ENCODE data around the gene CEP192. TPM values are rescaled to one million over a fixed set of nuclear protein-coding genes. Genes with fewer than 3 reads are reported as not detected.

The CEP192 gene
- total and polyA plus RNA-seq, 2 of the 13 experiments (the other 11 are each of a cell fraction or from before 2014, with no cell fraction given): 15.3 to 24.7 TPM

DNA sequence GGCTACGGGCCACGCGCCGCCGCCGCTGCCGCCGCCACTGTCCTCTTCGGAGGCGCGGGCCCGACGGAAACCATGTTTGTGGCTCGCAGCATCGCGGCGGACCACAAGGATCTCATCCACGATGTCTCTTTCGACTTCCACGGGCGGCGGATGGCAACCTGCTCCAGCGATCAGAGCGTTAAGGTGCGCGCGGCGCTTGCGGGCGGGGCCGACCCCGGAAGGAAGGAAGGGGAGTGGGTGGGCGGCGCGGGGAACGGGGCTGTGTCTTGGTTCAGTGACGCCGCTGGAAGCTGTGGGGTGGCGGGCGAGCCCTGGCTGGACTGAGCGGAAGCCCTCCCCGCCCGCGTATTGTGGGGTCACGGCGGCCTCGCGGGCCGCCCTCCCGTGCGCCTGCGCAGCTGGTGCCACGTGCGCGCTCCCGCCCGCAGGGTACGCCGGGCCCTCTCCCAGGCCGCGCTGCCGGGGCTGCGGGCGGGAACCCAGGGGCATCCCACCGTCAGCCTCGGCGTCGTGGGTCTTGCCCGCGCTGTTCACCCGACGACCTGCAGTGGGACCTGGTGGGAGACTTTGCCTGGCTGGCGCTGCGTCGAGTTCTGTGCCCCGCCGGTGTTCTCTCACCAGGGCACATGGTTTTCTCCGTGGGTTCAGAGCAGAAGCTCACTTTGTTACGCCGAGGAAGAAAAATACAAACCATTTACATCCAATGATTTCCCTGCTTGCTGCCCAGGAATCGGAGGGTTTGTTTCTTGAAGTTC, 42.9 kb upstream of the CEP192 start (continued):
- TF ChIP-seq GPN1 (CRISPR knock-in tag; IDR thresholded peaks at IDR 0.05; ENCODE audit: borderline replicate concordance): 0 out of 2 replicates have a peak, but pooled peaks have one; percentile 66
- TF ChIP-seq ZFYVE20 (CRISPR knock-in tag; IDR thresholded peaks at IDR 0.05; ENCODE audit: borderline replicate concordance, low read depth): peak; percentile 96
- TF ChIP-seq RFX3 (CRISPR knock-in tag; IDR thresholded peaks at IDR 0.05): no peak
- TF ChIP-seq ZMYM2 (CRISPR knock-in tag; IDR thresholded peaks at IDR 0.05): peak; percentile 59; the same call in 1 of the 2 replicates
- TF ChIP-seq, protein P1, sequence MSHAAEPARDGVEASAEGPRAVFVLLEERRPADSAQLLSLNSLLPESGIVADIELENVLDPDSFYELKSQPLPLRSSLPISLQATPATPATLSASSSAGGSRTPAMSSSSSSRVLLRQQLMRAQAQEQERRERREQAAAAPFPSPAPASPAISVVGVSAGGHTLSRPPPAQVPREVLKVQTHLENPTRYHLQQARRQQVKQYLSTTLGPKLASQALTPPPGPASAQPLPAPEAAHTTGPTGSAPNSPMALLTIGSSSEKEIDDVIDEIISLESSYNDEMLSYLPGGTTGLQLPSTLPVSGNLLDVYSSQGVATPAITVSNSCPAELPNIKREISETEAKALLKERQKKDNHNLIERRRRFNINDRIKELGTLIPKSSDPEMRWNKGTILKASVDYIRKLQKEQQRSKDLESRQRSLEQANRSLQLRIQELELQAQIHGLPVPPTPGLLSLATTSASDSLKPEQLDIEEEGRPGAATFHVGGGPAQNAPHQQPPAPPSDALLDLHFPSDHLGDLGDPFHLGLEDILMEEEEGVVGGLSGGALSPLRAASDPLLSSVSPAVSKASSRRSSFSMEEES (CRISPR knock-in tag; IDR thresholded peaks at IDR 0.05): peak; percentile 39
- TF ChIP-seq, protein P2, sequence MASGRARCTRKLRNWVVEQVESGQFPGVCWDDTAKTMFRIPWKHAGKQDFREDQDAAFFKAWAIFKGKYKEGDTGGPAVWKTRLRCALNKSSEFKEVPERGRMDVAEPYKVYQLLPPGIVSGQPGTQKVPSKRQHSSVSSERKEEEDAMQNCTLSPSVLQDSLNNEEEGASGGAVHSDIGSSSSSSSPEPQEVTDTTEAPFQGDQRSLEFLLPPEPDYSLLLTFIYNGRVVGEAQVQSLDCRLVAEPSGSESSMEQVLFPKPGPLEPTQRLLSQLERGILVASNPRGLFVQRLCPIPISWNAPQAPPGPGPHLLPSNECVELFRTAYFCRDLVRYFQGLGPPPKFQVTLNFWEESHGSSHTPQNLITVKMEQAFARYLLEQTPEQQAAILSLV (CRISPR knock-in tag; IDR thresholded peaks at IDR 0.05; ENCODE audit: borderline replicate concordance): peak; percentile 91; the same call in 1 of the 2 replicates
- 0 out of 2 replicates have a peak, but pooled peaks have one; percentile 65 for TF ChIP-seq KLF13 (CRISPR knock-in tag; IDR thresholded peaks at IDR 0.05)
- peak; percentile 68 for TF ChIP-seq POLR2AphosphoS5 (IDR thresholded peaks at IDR 0.05; ENCODE audit: low read depth, low read length)
- peak; percentile 82 for TF ChIP-seq ERF (CRISPR knock-in tag; IDR thresholded peaks at IDR 0.05)
- TF ChIP-seq FOXK1 (CRISPR knock-in tag; IDR thresholded peaks at IDR 0.05; ENCODE audit: borderline replicate concordance, low read depth): peak; percentile 47; the same call in 1 of the 2 replicates
- no peak for TF ChIP-seq SOX13 (IDR thresholded peaks at IDR 0.05)
- TF ChIP-seq SOX13 (CRISPR knock-in tag; conservative IDR thresholded peaks at IDR 0.05 in 1 of 2, IDR thresholded peaks at IDR 0.05 in 1 of 2): peak in 1 of 2 experiments; percentile 30; a peak in 1 of 4 replicates
- no peak; the same call in none of the 2 replicates for TF ChIP-seq ZMYM3 (CRISPR knock-in tag; IDR thresholded peaks at IDR 0.05)
- TF ChIP-seq, protein P3, sequence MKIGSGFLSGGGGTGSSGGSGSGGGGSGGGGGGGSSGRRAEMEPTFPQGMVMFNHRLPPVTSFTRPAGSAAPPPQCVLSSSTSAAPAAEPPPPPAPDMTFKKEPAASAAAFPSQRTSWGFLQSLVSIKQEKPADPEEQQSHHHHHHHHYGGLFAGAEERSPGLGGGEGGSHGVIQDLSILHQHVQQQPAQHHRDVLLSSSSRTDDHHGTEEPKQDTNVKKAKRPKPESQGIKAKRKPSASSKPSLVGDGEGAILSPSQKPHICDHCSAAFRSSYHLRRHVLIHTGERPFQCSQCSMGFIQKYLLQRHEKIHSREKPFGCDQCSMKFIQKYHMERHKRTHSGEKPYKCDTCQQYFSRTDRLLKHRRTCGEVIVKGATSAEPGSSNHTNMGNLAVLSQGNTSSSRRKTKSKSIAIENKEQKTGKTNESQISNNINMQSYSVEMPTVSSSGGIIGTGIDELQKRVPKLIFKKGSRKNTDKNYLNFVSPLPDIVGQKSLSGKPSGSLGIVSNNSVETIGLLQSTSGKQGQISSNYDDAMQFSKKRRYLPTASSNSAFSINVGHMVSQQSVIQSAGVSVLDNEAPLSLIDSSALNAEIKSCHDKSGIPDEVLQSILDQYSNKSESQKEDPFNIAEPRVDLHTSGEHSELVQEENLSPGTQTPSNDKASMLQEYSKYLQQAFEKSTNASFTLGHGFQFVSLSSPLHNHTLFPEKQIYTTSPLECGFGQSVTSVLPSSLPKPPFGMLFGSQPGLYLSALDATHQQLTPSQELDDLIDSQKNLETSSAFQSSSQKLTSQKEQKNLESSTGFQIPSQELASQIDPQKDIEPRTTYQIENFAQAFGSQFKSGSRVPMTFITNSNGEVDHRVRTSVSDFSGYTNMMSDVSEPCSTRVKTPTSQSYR (CRISPR knock-in tag; IDR thresholded peaks at IDR 0.05; ENCODE audit: borderline replicate concordance): peak; percentile 20; the same call in 1 of the 2 replicates
- TF ChIP-seq ATAD3A (CRISPR knock-in tag; IDR thresholded peaks at IDR 0.05): no peak
- TF ChIP-seq HES4 (CRISPR knock-in tag; IDR thresholded peaks at IDR 0.05; ENCODE audit: borderline replicate concordance): peak; percentile 99
- peak; percentile 90 for TF ChIP-seq ZNF891 (CRISPR knock-in tag; IDR thresholded peaks at IDR 0.05)
- TF ChIP-seq, protein P4, sequence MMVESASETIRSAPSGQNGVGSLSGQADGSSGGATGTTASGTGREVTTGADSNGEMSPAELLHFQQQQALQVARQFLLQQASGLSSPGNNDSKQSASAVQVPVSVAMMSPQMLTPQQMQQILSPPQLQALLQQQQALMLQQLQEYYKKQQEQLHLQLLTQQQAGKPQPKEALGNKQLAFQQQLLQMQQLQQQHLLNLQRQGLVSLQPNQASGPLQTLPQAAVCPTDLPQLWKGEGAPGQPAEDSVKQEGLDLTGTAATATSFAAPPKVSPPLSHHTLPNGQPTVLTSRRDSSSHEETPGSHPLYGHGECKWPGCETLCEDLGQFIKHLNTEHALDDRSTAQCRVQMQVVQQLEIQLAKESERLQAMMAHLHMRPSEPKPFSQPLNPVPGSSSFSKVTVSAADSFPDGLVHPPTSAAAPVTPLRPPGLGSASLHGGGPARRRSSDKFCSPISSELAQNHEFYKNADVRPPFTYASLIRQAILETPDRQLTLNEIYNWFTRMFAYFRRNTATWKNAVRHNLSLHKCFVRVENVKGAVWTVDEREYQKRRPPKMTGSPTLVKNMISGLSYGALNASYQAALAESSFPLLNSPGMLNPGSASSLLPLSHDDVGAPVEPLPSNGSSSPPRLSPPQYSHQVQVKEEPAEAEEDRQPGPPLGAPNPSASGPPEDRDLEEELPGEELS (CRISPR knock-in tag; IDR thresholded peaks at IDR 0.05): peak; percentile 42; the same call in 1 of the 2 replicates
- peak; percentile 85 for TF ChIP-seq MED1 (CRISPR knock-in tag; IDR thresholded peaks at IDR 0.05)
- TF ChIP-seq HNRNPUL1 (IDR thresholded peaks at IDR 0.05; ENCODE audit: low read depth, low read length): no peak; the same call in 1 of the 2 replicates
- TF ChIP-seq REPIN1 (CRISPR knock-in tag; IDR thresholded peaks at IDR 0.05; ENCODE audit: borderline replicate concordance, low read depth): peak; percentile 82

All from HepG2 (cell line).